Measurements from ENCODE around the gene DCC.

Gene DCC

GRCh38 chr18:52953387-52953786, 613.4 kb downstream of the DCC start:
- no peak for DNase-seq

- DNase-seq, result no peak
Observed at GRCh38 chr18:52963481-52963880, 623.5 kb downstream of the DCC start.

- no peak for DNase-seq
Observed at GRCh38 chr18:52970686-52971085, 630.7 kb downstream of the DCC start.

- DNase-seq, result no peak
Observed at GRCh38 chr18:52971097-52971496, 631.1 kb downstream of the DCC start.

- DNase-seq, result no peak
Observed at GRCh38 chr18:52979892-52980291, 639.9 kb downstream of the DCC start.

- no peak for DNase-seq
Observed at GRCh38 chr18:52991246-52991645, 651.2 kb downstream of the DCC start.

GRCh38 chr18:52992041-52992440, 652.0 kb downstream of the DCC start:
- DNase-seq, result no peak

GRCh38 chr18:52995875-52996274, 655.9 kb downstream of the DCC start:
- peak; percentile 81 for DNase-seq

GRCh38 chr18:52999633-53000032, 659.6 kb downstream of the DCC start:
- DNase-seq, result no peak

GRCh38 chr18:53004798-53005197, 664.8 kb downstream of the DCC start:
- no peak for DNase-seq

- no peak for DNase-seq
Observed at GRCh38 chr18:53018791-53019190, 678.8 kb downstream of the DCC start.

GRCh38 chr18:53025247-53025646, 685.2 kb downstream of the DCC start:
- DNase-seq, result peak; percentile 33

GRCh38 chr18:53028565-53028964, 688.6 kb downstream of the DCC start:
- no peak for DNase-seq

- DNase-seq, result no peak
Observed at GRCh38 chr18:53033128-53033527, 693.1 kb downstream of the DCC start.

- no peak for DNase-seq
Observed at GRCh38 chr18:53038608-53039007, 698.6 kb downstream of the DCC start.

GRCh38 chr18:53040286-53040685, 700.3 kb downstream of the DCC start:
- DNase-seq, result no peak

- DNase-seq, result no peak
Observed at GRCh38 chr18:53056064-53056463, 716.1 kb downstream of the DCC start.

GRCh38 chr18:53070788-53071187, 730.8 kb downstream of the DCC start:
- peak; percentile 62 for DNase-seq

GRCh38 chr18:53080687-53081086, 740.7 kb downstream of the DCC start:
- DNase-seq, result no peak

- no peak for DNase-seq
Observed at GRCh38 chr18:53093636-53094035, 753.6 kb downstream of the DCC start.

- no peak for DNase-seq
Observed at GRCh38 chr18:53101536-53102105, 761.6 kb downstream of the DCC start.

GRCh38 chr18:53114441-53114840, 774.4 kb downstream of the DCC start:
- DNase-seq, result no peak

- DNase-seq, result no peak
Observed at GRCh38 chr18:53115876-53116585, 776.0 kb downstream of the DCC start.

GRCh38 chr18:53117851-53118250, 777.9 kb downstream of the DCC start:
- DNase-seq, result no peak

- no peak for DNase-seq
Observed at GRCh38 chr18:53126210-53126609, 786.2 kb downstream of the DCC start.
